SH-SY5Y (cell line): ENCODE results near the gene LRRC7.

Source experiments
- GATA2 ChIP-seq: IDR thresholded peaks from 2 replicates; pipeline ENCODE4 v1.6.1; 2011; ENCODE audit warnings: mild to moderate bottlenecking, low read depth, low read length
- GATA3 ChIP-seq: IDR thresholded peaks from 2 replicates; pipeline ENCODE4 v1.6.1; 2011; ENCODE audit warnings: low read depth, mild to moderate bottlenecking, low read length, moderate library complexity

DNA sequence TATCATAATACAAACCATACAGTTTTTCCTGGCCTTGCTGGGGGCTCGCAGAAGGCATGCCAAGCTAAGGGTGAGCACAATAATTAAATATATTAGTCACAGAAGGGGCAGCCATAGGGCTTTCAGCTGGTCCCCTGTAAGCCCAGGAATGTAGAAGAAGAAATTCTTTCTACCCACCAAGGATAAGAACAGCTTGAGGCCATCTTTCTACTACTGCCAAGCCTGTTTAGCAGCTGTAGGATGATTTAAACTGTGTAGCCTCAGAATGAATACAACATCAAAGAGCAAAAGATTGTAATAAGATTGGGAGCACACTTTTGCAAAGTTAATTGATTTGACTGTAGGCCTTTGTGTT lies 171.5 kb downstream of the LRRC7 start:
- TF ChIP-seq GATA3 (no peak), GATA2 (no peak)
